DOHH2 (cell line): ENCODE results near the gene PTPRC.

ENCODE experiments used
- H3F3A ChIP-seq: fragments of 200-600 bp; sonication (generic), shearing (Covaris generic); 2 replicates; pipeline ENCODE4 v1.6.0; 2016; ENCODE audit warnings: antibody characterized with exemption, mild to moderate bottlenecking; ENCODE audit not compliant: control insufficient read depth, insufficient read depth
- H3K27ac ChIP-seq: fragments of 200-600 bp; sonication (generic); 2 replicates; pipeline ENCODE4 v1.5.1; 2014; ENCODE audit warnings: low read depth, mild to moderate bottlenecking, low read length, moderate library complexity
- H3K27me3 ChIP-seq: fragments of 200-600 bp; sonication (generic); 2 replicates; pipeline ENCODE4 v1.6.1; 2014; ENCODE audit warnings: mild to moderate bottlenecking, low read length, mixed read lengths; ENCODE audit not compliant: control insufficient read depth
- H3K36me3 ChIP-seq: fragments of 200-600 bp; sonication (generic); 2 replicates; pipeline ENCODE4 v1.6.1; 2014; ENCODE audit warnings: mild to moderate bottlenecking, low read length, moderate library complexity, mixed read lengths; ENCODE audit not compliant: control insufficient read depth
- H3K4me1 ChIP-seq: fragments of 200-600 bp; sonication (generic); 2 replicates; pipeline ENCODE4 v1.6.1; 2014; ENCODE audit warnings: mild to moderate bottlenecking, low read length, mixed read lengths; ENCODE audit not compliant: control insufficient read depth
- H3K4me2 ChIP-seq: fragments of 200-600 bp; sonication (generic); 2 replicates; pipeline ENCODE4 v1.6.0; 2014; ENCODE audit warnings: mild to moderate bottlenecking, low read length, moderate library complexity
- H3K4me3 ChIP-seq: fragments of 200-600 bp; sonication (generic); 2 replicates; pipeline ENCODE4 v1.5.1; 2014; ENCODE audit warnings: mild to moderate bottlenecking, low read length, mixed read lengths
- H3K79me2 ChIP-seq: fragments of 200-600 bp; sonication (generic); 2 replicates; pipeline ENCODE4 v1.6.1; 2014; ENCODE audit warnings: mild to moderate bottlenecking, low read length, mixed read lengths; ENCODE audit not compliant: control insufficient read depth
- H3K9me2 ChIP-seq: fragments of 200-600 bp; sonication (generic); replicated peaks from 2 replicates; pipeline ENCODE4 v1.6.1; 2014; ENCODE audit warnings: mild to moderate bottlenecking, low read length, mixed read lengths; ENCODE audit not compliant: control insufficient read depth
- H3K9me3 ChIP-seq: fragments of 200-600 bp; sonication (generic); 2 replicates; pipeline ENCODE4 v1.6.1; 2014; ENCODE audit warnings: antibody characterized with exemption, low read length, mixed read lengths; ENCODE audit not compliant: control insufficient read depth, insufficient read depth
- H4K20me1 ChIP-seq: fragments of 200-600 bp; sonication (generic); 2 replicates; pipeline ENCODE4 v1.6.0; 2014; ENCODE audit warnings: low read depth, mild to moderate bottlenecking, antibody characterized with exemption, low read length, moderate library complexity; ENCODE audit not compliant: control insufficient read depth, insufficient read depth
- EZH2phosphoT487 ChIP-seq: fragments of 200-600 bp; sonication (generic); IDR thresholded peaks from 2 replicates; pipeline ENCODE4 v1.6.1; 2017; ENCODE audit warnings: borderline replicate concordance, mild to moderate bottlenecking, antibody characterized with exemption, low read length, moderate library complexity, mixed read lengths
- TF ChIP-seq, protein P1 (sequence below): fragments of 200-600 bp; sonication (generic); IDR thresholded peaks from one replicate; pipeline ENCODE4 v1.5.1; 2014; ENCODE audit warnings: antibody characterized with exemption, mild to moderate bottlenecking, low read depth, low read length; ENCODE audit not compliant: poor library complexity, severe bottlenecking

Gene PTPRC

DNA sequence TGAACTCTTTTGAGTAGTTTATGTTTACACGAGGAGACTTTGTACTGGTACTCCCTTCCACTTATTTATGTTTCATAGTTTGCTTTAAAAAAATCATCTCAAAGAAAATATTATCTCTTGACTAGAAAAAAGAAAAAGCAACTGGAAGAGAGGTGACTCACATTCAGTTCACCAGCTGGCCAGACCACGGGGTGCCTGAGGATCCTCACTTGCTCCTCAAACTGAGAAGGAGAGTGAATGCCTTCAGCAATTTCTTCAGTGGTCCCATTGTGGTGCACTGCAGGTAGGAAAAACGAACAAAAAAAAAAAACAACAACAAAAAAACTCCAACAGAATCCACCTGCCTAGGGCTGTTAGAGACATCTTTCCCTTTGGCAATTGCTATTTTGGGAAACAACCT lies 102.9 kb downstream of the PTPRC start:
- Histone ChIP-seq H3K4me1 (no peaks in the 10 kb centered on the region), H3K27me3 (no peaks in the 10 kb centered on the region), H3K9me2 (no peaks in the 10 kb centered on the region), H3K4me2 (no peak overlapping the region), H3K9me3 (no peaks in the 10 kb centered on the region), H3K36me3 (peaks cover 98% of the 10 kb centered on the region), H4K20me1 (no peaks in the 10 kb centered on the region), H3K4me3 (no peak overlapping the region), H3K79me2 (peaks cover 11% of the 10 kb centered on the region), H3F3A (no peaks in the 10 kb centered on the region), H3K27ac (no peak overlapping the region)
- TF ChIP-seq, protein P1, sequence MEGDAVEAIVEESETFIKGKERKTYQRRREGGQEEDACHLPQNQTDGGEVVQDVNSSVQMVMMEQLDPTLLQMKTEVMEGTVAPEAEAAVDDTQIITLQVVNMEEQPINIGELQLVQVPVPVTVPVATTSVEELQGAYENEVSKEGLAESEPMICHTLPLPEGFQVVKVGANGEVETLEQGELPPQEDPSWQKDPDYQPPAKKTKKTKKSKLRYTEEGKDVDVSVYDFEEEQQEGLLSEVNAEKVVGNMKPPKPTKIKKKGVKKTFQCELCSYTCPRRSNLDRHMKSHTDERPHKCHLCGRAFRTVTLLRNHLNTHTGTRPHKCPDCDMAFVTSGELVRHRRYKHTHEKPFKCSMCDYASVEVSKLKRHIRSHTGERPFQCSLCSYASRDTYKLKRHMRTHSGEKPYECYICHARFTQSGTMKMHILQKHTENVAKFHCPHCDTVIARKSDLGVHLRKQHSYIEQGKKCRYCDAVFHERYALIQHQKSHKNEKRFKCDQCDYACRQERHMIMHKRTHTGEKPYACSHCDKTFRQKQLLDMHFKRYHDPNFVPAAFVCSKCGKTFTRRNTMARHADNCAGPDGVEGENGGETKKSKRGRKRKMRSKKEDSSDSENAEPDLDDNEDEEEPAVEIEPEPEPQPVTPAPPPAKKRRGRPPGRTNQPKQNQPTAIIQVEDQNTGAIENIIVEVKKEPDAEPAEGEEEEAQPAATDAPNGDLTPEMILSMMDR, result no peak
- no peak for TF ChIP-seq EZH2phosphoT487

DNA sequence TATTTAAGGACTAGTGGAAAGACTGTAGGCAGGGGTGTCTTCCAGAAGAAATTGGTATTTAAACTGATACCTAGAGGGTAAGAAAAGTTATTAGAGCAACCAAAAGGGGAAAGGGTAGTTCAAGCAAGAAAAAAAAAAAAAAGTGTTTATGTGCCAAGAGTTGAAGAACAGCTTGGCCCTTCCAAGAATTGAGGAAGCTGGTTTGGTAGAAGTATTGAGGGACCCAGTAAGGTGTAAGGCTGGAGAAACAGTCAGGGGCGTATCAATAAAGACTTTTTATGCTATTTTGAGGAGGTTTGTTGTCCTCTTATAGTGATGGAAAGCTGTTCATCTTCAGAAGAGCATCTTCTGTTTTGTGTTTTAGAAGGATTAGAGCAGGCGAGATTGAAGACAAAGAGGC lies 108.3 kb downstream of the PTPRC start:
- H3K9me3 ChIP-seq, result no peaks in the 10 kb centered on the region
- no peaks in the 10 kb centered on the region for H3K9me2 ChIP-seq
- no peaks in the 10 kb centered on the region for H4K20me1 ChIP-seq
- H3K27me3 ChIP-seq, result no peaks in the 10 kb centered on the region
- H3K4me3 ChIP-seq, result no peak overlapping the region
- peaks cover 98% of the 10 kb centered on the region for H3K36me3 ChIP-seq
- no peaks in the 10 kb centered on the region for H3K4me1 ChIP-seq
- H3K27ac ChIP-seq, result no peak overlapping the region
- peaks cover 10% of the 10 kb centered on the region; the same call in 1 of the 2 replicates for H3F3A ChIP-seq
- H3K79me2 ChIP-seq, result no peaks in the 10 kb centered on the region
- TF ChIP-seq EZH2phosphoT487, result no peak
- TF ChIP-seq, protein P1, result no peak
- H3K4me2 ChIP-seq, result no peak overlapping the region

DNA sequence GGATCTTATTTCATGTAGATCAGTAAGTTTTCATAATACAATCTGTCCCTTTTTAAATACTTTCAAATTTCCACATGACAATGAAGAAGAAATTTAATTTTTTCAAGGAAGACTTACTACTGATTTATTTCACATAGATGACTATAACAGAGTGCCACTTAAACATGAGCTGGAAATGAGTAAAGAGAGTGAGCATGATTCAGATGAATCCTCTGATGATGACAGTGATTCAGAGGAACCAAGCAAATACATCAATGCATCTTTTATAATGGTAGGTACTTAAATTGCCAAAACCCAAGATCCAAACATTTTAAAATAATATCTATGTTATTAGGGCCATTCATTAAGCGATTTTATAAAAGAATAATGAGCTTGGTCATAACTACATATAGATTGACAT lies 110.4 kb downstream of the PTPRC start:
- Histone ChIP-seq H3K4me1 (peaks cover 7% of the 10 kb centered on the region; the same call in 1 of the 2 replicates), H3K4me2 (no peak overlapping the region), H3K27ac (no peak overlapping the region), H3K9me2 (no peaks in the 10 kb centered on the region), H3K27me3 (no peaks in the 10 kb centered on the region), H3K36me3 (peaks cover 100% of the 10 kb centered on the region), H4K20me1 (no peaks in the 10 kb centered on the region), H3K79me2 (no peaks in the 10 kb centered on the region), H3K4me3 (no peak overlapping the region), H3K9me3 (no peaks in the 10 kb centered on the region), H3F3A (peaks cover 26% of the 10 kb centered on the region; the same call in 1 of the 2 replicates)
- TF ChIP-seq EZH2phosphoT487, result no peak
- TF ChIP-seq, protein P1, result no peak

DNA sequence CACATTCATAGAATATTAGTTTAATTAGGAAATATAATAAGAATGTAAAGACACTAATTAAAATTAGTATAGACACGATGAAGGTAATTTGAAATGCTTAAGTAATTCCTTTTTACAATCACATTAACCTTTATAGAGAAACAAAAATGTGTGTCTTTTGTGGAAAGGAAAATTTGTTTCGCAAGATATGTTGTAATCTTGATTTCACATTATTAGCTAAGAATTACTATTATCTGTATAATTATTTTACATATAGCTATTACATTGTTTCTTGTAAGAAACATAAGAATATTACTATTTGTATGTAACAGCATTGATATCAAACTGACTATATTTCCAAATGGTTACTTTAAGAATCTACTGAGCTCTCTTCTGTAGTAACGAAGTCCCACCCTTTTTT lies 111.2 kb downstream of the PTPRC start:
- no peaks in the 10 kb centered on the region for H4K20me1 ChIP-seq
- no peak for TF ChIP-seq EZH2phosphoT487
- TF ChIP-seq, protein P1, result no peak
- H3K4me3 ChIP-seq, result no peak overlapping the region
- H3K4me2 ChIP-seq, result no peak overlapping the region
- H3K27ac ChIP-seq, result no peak overlapping the region
- H3K36me3 ChIP-seq, result peaks cover 100% of the 10 kb centered on the region
- no peaks in the 10 kb centered on the region for H3K9me2 ChIP-seq
- H3K27me3 ChIP-seq, result no peaks in the 10 kb centered on the region
- peaks cover 26% of the 10 kb centered on the region; the same call in 1 of the 2 replicates for H3F3A ChIP-seq
- no peaks in the 10 kb centered on the region for H3K79me2 ChIP-seq
- H3K4me1 ChIP-seq, result peaks cover 15% of the 10 kb centered on the region
- no peaks in the 10 kb centered on the region for H3K9me3 ChIP-seq
